Urinary bladder (tissue), 4 donors: ENCODE data around the gene ZNF468. TPM values are rescaled to one million over a fixed set of nuclear protein-coding genes. Genes with fewer than 3 reads are reported as not detected.
A peak's percentile ranks its signal among the peaks of the same experiment; 100 is the strongest.
"Not testable (repeated sequence)": the region's sequence is repeated elsewhere in the genome, so short reads cannot be mapped to it uniquely, and the experiment has no call there.

Experiments
- DNase-seq: peaks from one replicate; pipeline ENCODE4 v3.0.0-alpha.2; 2015; ENCODE audit errors: extremely low spot score
- H3K27ac ChIP-seq: one replicate; pipeline ENCODE4 v1.5.1; 2013; ENCODE audit warnings: low read depth, mild to moderate bottlenecking, moderate library complexity
- H3K36me3 ChIP-seq: one replicate; pipeline ENCODE4 v1.6.1; 2013; ENCODE audit warnings: mild to moderate bottlenecking, moderate library complexity; ENCODE audit not compliant: insufficient read depth
- H3K4me1 ChIP-seq: one replicate; pipeline ENCODE4 v1.6.1; 2013; ENCODE audit warnings: mild to moderate bottlenecking, moderate library complexity; ENCODE audit not compliant: insufficient read depth
- H3K4me3 ChIP-seq: one replicate; pipeline ENCODE4 v1.5.1; 2013; ENCODE audit warnings: low read depth, low read length
- WGBS: extraction: QIAGEN DNeasy Blood & Tissue Kit; methylation state at CpG from one replicate; pipeline ENCODE4 v1.1.7; 2013; 5-methylcytosine and 5-hydroxymethylcytosine counted together
- polyA plus RNA-seq: library from polyadenylated mRNA; stranded (reverse); fragments of 200-250 nt; gene quantifications from one replicate; pipeline ENCODE4 v1.2.3, GENCODE V29; 2013
- total RNA-seq: library from RNA; depleted of rRNA; stranded (reverse); fragments of >200 nt; gene quantifications from one replicate; pipeline ENCODE4 v1.2.3, GENCODE V29; 2014
- donor health status: healthy with polysubstance abuse.
- donor health status: healthy.

Gene ZNF468
- total and polyA plus RNA-seq, 2 donors = 11.2 to 39.5 TPM

GRCh38 chr19:52868031-52868430 is 10.6 kb upstream of the ZNF468 start:
- H3K4me1 ChIP-seq, H3K4me3 ChIP-seq, H3K27ac ChIP-seq, DNase-seq, H3K36me3 ChIP-seq: not testable (repeated sequence)
- 80% methylated on average over 11 of the region's 11 CpGs for WGBS

DNA sequence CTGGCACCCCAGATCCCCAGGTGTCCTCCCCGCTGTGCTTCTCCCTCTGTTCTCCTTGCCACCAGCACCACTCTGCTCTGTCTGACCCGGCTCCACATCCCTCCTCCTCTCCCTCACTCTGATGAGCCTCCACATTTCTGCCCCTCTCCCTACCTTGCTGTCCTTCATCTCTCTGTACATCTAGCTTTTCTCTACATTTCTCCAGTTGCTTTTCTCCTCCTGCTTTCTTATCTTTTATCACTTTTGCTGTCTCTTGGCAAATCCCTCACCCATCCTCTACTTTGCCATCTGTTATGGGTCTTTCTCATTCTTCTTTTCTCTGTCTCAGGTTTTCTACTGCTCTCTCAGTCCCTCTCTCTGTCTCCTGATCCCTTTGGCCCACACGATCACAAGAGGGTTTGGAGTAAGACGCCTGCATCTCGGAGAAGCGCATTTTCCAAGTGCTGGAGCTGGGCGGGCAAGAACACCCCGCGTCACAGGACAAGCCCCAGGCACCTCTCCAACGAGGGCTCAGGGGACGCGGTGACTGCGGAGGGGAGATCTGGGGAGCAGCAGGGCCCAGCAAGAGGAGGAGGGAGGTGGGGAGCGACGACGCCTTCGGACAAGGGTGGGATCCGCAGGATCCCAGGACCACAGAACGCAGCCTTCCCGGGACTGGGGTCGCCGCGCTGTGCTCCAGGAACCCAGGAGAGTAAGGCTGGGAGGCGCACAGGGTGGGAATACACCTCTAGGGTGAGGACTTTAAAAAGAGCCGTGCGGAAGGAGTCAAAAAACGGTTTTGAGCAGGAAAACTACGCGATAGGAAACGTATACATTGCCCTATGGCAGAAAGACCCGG is 660 bp downstream of the ZNF468 start:
- DNase-seq, H3K36me3 ChIP-seq, H3K4me1 ChIP-seq, H3K27ac ChIP-seq: not testable (repeated sequence)
- under 1% methylated on average over 22 of the region's 31 CpGs for WGBS
- H3K4me3 ChIP-seq = peak overlapping the region; percentile 58

DNA sequence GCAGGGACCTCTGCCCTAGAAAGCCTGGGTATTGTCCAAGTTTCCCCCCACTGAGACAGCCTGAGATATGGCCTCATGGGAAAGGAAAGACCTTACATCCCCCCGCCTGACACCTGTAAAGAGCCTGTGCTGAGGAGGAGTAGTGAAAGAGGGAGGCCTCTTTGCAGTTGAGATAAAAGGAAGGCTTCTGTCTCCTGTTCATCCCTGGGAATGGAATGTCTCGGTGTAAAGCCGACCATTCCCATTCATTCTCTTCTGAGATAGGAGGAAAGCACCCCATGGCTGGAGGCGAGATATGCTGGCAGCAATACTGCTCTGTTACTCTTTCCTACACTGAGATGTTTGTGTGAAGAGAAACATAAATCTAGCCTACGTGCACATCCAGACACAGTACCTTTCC is 10.1 kb downstream of the ZNF468 start:
- H3K36me3 ChIP-seq = peaks cover 21% of the 10 kb centered on the region
- WGBS = 83% methylated on average over 5 of the region's 5 CpGs
- H3K27ac ChIP-seq, DNase-seq, H3K4me1 ChIP-seq, H3K4me3 ChIP-seq: not testable (repeated sequence)

GRCh38 chr19:52840825-52841465 is 16.5 kb downstream of the ZNF468 start:
- not testable (repeated sequence) for DNase-seq, H3K4me1 ChIP-seq, H3K4me3 ChIP-seq, H3K27ac ChIP-seq
- WGBS = 99% methylated on average over 10 of the region's 10 CpGs
- H3K36me3 ChIP-seq = peaks cover 15% of the 10 kb centered on the region

DNA sequence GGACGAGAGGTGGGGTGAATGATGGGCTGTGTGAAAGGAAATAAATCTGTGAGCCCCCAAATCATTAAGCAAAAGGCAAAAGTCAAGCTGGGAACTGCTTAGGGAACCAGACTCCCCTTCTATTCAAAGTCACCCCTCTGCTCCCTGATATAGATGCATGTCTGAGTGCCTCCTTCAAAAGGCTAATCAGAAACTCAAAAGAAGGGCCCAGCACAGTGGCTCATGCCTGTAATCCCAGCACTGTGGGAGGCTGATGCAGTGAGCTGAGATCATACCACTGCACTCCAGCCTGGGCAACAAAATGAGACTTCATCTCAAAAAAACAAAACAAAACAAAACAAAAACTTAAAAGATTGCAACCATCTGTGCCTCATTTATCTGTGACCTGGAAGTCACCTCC is 23.1 kb downstream of the ZNF468 start:
- WGBS = 58% methylated on average over 1 of the region's 1 CpG
- not testable (repeated sequence) for H3K27ac ChIP-seq, H3K36me3 ChIP-seq, H3K4me1 ChIP-seq, DNase-seq, H3K4me3 ChIP-seq

- H3K4me3 ChIP-seq, H3K36me3 ChIP-seq, H3K27ac ChIP-seq, H3K4me1 ChIP-seq, DNase-seq: not testable (repeated sequence)
- 55% methylated on average over 5 of the region's 5 CpGs for WGBS
Measured at GRCh38 chr19:52833541-52833940, 23.9 kb downstream of the ZNF468 start.

- H3K4me3 ChIP-seq, H3K27ac ChIP-seq, H3K4me1 ChIP-seq, H3K36me3 ChIP-seq, DNase-seq: not testable (repeated sequence)
- WGBS = 70% methylated on average over 7 of the region's 7 CpGs
Measured at GRCh38 chr19:52829866-52830265, 27.6 kb downstream of the ZNF468 start.

DNA sequence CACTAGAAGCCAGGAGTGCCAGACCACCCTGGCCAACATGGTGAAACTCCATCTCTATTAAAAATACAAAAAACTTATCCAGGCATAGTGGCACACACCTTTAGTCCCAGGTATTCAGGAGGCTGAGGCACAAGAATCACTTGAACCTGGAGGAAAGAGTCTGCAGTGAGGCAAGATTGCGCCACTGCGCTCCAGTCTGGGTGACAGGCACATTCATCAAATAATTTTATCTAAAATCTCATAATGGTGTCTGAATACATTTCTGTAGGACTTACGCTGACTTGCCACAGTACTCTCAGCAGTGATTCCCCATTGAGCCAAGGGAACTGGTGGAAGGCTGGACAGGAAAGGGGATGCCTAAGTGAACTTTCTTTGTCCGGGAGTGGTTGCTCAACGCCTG is 31.7 kb downstream of the ZNF468 start:
- WGBS = 90% methylated on average over 5 of the region's 5 CpGs
- H3K4me1 ChIP-seq = no peaks in the 10 kb centered on the region
- no peaks in the 10 kb centered on the region for H3K36me3 ChIP-seq
- DNase-seq = no peak
- H3K27ac ChIP-seq = no peak overlapping the region
- H3K4me3 ChIP-seq = no peak overlapping the region

GRCh38 chr19:52823676-52824075 is 33.7 kb downstream of the ZNF468 start:
- 93% methylated on average over 12 of the region's 12 CpGs for WGBS
- DNase-seq = no peak
- no peak overlapping the region for H3K27ac ChIP-seq

GRCh38 chr19:52821204-52821960 is 36.0 kb downstream of the ZNF468 start, which contains the start of gene ZNF28:
ZNF28 (minus strand) TSS chr19:52821633; CDS start chr19:52817958, 3,675 bp downstream.
- peak; percentile 14 for DNase-seq
- WGBS = under 1% methylated on average over 28 of the region's 44 CpGs
- H3K4me1 ChIP-seq, H3K36me3 ChIP-seq: not testable (repeated sequence)
- peak within 1 kb of the TSS; percentile 18 for H3K27ac ChIP-seq
- H3K4me3 ChIP-seq = peak within 1 kb of the TSS; percentile 47

More at GRCh38 chr19:52823676-52824075, 33.7 kb downstream of the ZNF468 start:
- H3K36me3 ChIP-seq = no peaks in the 10 kb centered on the region
- H3K4me3 ChIP-seq = no peak overlapping the region
- no peaks in the 10 kb centered on the region for H3K4me1 ChIP-seq

DNA sequence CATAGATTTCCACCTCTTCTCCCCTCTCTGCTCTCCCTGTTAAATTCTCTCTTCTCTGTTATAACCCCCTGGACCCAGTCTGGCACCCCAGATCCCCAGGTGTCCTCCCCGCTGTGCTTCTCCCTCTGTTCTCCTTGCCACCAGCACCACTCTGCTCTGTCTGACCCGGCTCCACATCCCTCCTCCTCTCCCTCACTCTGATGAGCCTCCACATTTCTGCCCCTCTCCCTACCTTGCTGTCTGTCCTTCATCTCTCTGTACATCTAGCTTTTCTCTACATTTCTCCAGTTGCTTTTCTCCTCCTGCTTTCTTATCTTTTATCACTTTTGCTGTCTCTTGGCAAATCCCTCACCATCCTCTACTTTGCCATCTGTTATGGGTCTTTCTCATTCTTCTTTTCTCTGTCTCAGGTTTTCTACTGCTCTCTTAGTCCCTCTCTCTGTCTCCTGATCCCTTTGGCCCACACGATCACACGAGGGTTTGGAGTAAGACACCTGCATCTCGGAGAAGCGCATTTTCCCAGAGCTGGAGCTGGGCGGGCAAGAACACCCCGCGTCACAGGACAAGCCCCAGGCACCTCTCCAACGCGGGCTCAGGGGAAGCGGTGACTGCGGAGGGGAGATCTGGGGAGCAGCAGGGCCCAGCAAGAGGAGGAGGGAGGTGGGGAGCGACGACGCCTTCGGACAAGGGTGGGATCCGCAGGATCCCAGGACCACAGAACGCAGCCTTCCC is 36.8 kb downstream of the ZNF468 start:
- WGBS = 9% methylated on average over 19 of the region's 19 CpGs
- H3K4me1 ChIP-seq, DNase-seq, H3K36me3 ChIP-seq, H3K27ac ChIP-seq: not testable (repeated sequence)
- H3K4me3 ChIP-seq = peak overlapping the region; percentile 47

DNA sequence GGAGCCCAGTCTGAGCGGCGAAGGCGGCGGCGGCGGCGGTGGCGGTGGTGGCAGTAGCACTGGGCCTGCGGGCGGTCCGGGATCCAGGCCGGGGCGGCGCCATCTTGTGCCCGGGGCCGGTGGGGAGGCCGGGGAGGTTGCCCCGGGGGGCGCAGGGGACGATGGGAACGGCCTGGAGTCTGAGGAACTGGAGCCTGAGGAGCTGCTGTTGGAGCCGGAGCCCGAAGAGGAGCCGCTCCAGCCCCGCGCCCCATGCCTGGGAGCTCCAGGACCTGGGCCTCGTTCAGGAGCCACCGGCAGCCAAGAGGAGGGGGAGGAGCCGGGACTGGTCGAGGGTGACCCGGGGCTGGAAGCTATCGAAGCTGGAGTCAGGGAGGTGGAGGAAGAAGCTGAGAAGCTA is 47.6 kb downstream of the ZNF468 start:
- no peak for DNase-seq
- Histone ChIP-seq H3K27ac (no peak overlapping the region), H3K4me1 (no peaks in the 10 kb centered on the region), H3K36me3 (peaks cover 10% of the 10 kb centered on the region), H3K4me3 (no peak overlapping the region)
- 96% methylated on average over 32 of the region's 32 CpGs for WGBS
